Naive thymus-derived CD4-positive, alpha-beta T cell (primary cell): ENCODE measurements around the gene TRAPPC3. TPM values are rescaled to one million over a fixed set of nuclear protein-coding genes. Genes with fewer than 3 reads are reported as not detected.
A peak's percentile ranks its signal among the peaks of the same experiment; 100 is the strongest.

Experiments
- ATAC-seq: fragments of 150-1000 bp; cut with Tn5 transposase; 2 replicates; pipeline ENCODE4 v1.10.0; 2021; ENCODE audit warnings: mild to moderate bottlenecking, moderate library complexity
- CTCF ChIA-PET: fragments of 350-600 bp; sonication (Branson Sonifier 250); formaldehyde crosslinking; loops from one replicate; lab custom pipeline; 2021; ENCODE audit warnings: antibody characterized with exemption; lab: Charles Lee
- POLR2A ChIA-PET: fragments of 350-600 bp; sonication (Branson Sonifier 250); formaldehyde crosslinking; loops from one replicate; lab custom pipeline; 2021; ENCODE audit warnings: antibody characterized with exemption, inconsistent platforms; lab: Charles Lee
- DNase-seq, 9 donors: peaks; one replicate each; pipeline versions ENCODE4 v3.0.0 to v3.0.0-alpha.2; 2020 to 2022; ENCODE audit warnings: mixed read lengths in 1 of 9
- H3K27ac ChIP-seq: one replicate; pipeline ENCODE4 v1.7.0; 2013; ENCODE audit warnings: mild to moderate bottlenecking, low read depth, low read length, moderate library complexity
- H3K27me3 ChIP-seq, 2 donors: one replicate each; pipeline ENCODE4 v1.7.0; 2013; ENCODE audit warnings: low read length in 2 of 2, mild to moderate bottlenecking in 2 of 2, moderate library complexity in 2 of 2; ENCODE audit not compliant: control insufficient read depth in 2 of 2, insufficient read depth in 2 of 2
- H3K36me3 ChIP-seq, 3 experiments: 1 replicate in 2 of 3; 2 replicates in 1 of 3; pipeline ENCODE4 v1.7.0; 2013; ENCODE audit warnings: low read length in 3 of 3, mild to moderate bottlenecking in 3 of 3, moderate library complexity in 1 of 3; ENCODE audit not compliant: insufficient read depth in 3 of 3, control insufficient read depth in 2 of 3
- H3K4me1 ChIP-seq, 2 donors: one replicate each; pipeline ENCODE4 v1.7.0; 2013; ENCODE audit warnings: low read length in 2 of 2, mild to moderate bottlenecking in 2 of 2, moderate library complexity in 1 of 2; ENCODE audit not compliant: control insufficient read depth in 2 of 2, insufficient read depth in 2 of 2
- H3K4me3 ChIP-seq: 2 replicates; pipeline ENCODE4 v1.7.0; 2013; ENCODE audit warnings: mild to moderate bottlenecking, low read length
- H3K9me3 ChIP-seq, 3 experiments: 1 replicate in 2 of 3; 2 replicates in 1 of 3; pipeline ENCODE4 v1.7.0; 2013; ENCODE audit warnings: low read length in 3 of 3; ENCODE audit not compliant: control insufficient read depth in 2 of 3
- H3K27ac Mint-ChIP-seq, 9 donors: one replicate each; pipeline ENCODE4 v1.8.0; 2020 to 2022; ENCODE audit warnings: mixed read lengths in 9 of 9, mild to moderate bottlenecking in 8 of 9, moderate library complexity in 5 of 9, inconsistent platforms in 2 of 9
- H3K27me3 Mint-ChIP-seq, 5 donors: one replicate each; pipeline ENCODE4 v1.8.0; 2021 to 2022; ENCODE audit warnings: mixed read lengths in 5 of 5, mild to moderate bottlenecking in 1 of 5
- H3K36me3 Mint-ChIP-seq, 5 donors: one replicate each; pipeline ENCODE4 v1.8.0; 2020 to 2022; ENCODE audit warnings: mixed read lengths in 5 of 5, mild to moderate bottlenecking in 3 of 5, inconsistent platforms in 1 of 5
- H3K4me1 Mint-ChIP-seq, 7 donors: one replicate each; pipeline ENCODE4 v1.8.0; 2020 to 2022; ENCODE audit warnings: mixed read lengths in 7 of 7, mild to moderate bottlenecking in 3 of 7, inconsistent platforms in 1 of 7
- H3K4me3 Mint-ChIP-seq, 10 donors: one replicate each; pipeline ENCODE4 v1.8.0; 2020 to 2022; ENCODE audit warnings: mild to moderate bottlenecking in 10 of 10, mixed read lengths in 10 of 10, moderate library complexity in 6 of 10, inconsistent platforms in 2 of 10
- H3K9me3 Mint-ChIP-seq, 11 donors: one replicate each; pipeline ENCODE4 v1.8.0; 2020 to 2022; ENCODE audit warnings: mixed read lengths in 11 of 11, mild to moderate bottlenecking in 4 of 11, inconsistent platforms in 1 of 11, moderate library complexity in 1 of 11
- intact Hi-C, 2 donors: fragments of 100-400 bp; cut with micrococcal nuclease; formaldehyde crosslinking; loops; one replicate each; pipeline ENCODE4 v1.15.1; 2023
- polyA plus RNA-seq, 2 donors: library from polyadenylated mRNA; unstranded; fragments of 300-500 nt; fragmentation: Illumina TruSeq; gene quantifications; one replicate each; pipeline ENCODE4 v1.2.3, GENCODE V29; 2021
- total RNA-seq, 6 experiments: library from RNA in 5 of 6; stranded (reverse) in 5 of 6; gene quantifications; 1 replicate in 5 of 6; 2 replicates in 1 of 6; pipeline ENCODE4 v1.2.3 and lab custom pipeline; 2021 to 2026

The TRAPPC3 gene
- total and polyA plus RNA-seq, 7 experiments from 2014 or later = 32.1 to 110 (median 49.0) TPM

GRCh38 chr1:36156329-36157114, 7.2 kb upstream of the TRAPPC3 start:
- peaks cover 0 to 29% (median 0%) of the 10 kb centered on the region in 5 donors for H3K36me3 Mint-ChIP-seq
- ATAC-seq (no peak), DNase-seq (peak in 8 of 9 donors; percentile 54 to 71 (median 62))
- no peaks in the 10 kb centered on the region for H3K27me3 ChIP-seq
- POLR2A ChIA-PET = interaction anchor here (0.7 to 10.6 kb wide), 8 partner anchors 8 to 210 kb away, joined by 3 to 272 read pairs (median 4); partner anchors contain the start of gene THRAP3
- H3K4me3 ChIP-seq = peak overlapping the region; percentile 88
- no peaks in the 10 kb centered on the region for H3K27me3 Mint-ChIP-seq
- H3K9me3 Mint-ChIP-seq = peaks cover 0 to under 1% (median 0%) of the 10 kb centered on the region in 11 donors
- intact Hi-C loops = loop anchor here (1.0 to 10.0 kb wide), 6 partner anchors 7 to 1398 kb away; partner anchors contain the start of genes DNALI1 (in 1 of the 2), SNIP1 (in 1 of the 2), THRAP3 (in 1 of the 2) and TRAPPC3 (in 1 of the 2)
- H3K27ac Mint-ChIP-seq = peak overlapping the region; percentile 79 to 99 (median 92)
- CTCF ChIA-PET = interaction anchor here (1.2 to 3.6 kb wide), 2 partner anchors 22 to 32 kb away, joined by 3 to 24 read pairs; no protein-coding TSS in a partner anchor
- no peaks in the 10 kb centered on the region for H3K9me3 ChIP-seq
- peaks cover 0 to 9% (median 0%) of the 10 kb centered on the region in 3 experiments for H3K36me3 ChIP-seq
- H3K27ac ChIP-seq = peak overlapping the region; percentile 97
- peak overlapping the region; percentile 85 to 95 (median 93) for H3K4me3 Mint-ChIP-seq
- H3K4me1 Mint-ChIP-seq = peaks cover 62 to 77% (median 70%) of the 10 kb centered on the region in 7 donors
- peaks cover 56 to 60% of the 10 kb centered on the region in 2 donors for H3K4me1 ChIP-seq

- peak within 1 kb of the TSS; percentile 97 for H3K4me3 ChIP-seq
- peaks cover 58 to 66% of the 10 kb centered on the region in 2 donors for H3K4me1 ChIP-seq
- peak within 1 kb of the TSS; percentile 97 for H3K27ac ChIP-seq
- no peaks in the 10 kb centered on the region for H3K27me3 Mint-ChIP-seq
- no peaks in the 10 kb centered on the region for H3K9me3 ChIP-seq
- CTCF ChIA-PET = interaction anchor here (3.6 kb wide), 1 partner anchor 33 kb away, joined by 24 read pairs; no protein-coding TSS in a partner anchor
- peaks cover 0 to 9% (median 0%) of the 10 kb centered on the region in 3 experiments for H3K36me3 ChIP-seq
- DNase-seq = peak; percentile 80 to 90 (median 87)
- intact Hi-C loops = loop anchor here (1.0 to 10.0 kb wide), 4 partner anchors 69 to 1399 kb away; partner anchors contain the start of genes DNALI1 (in 1 of the 2), SNIP1 (in 1 of the 2), THRAP3 (in 1 of the 2) and ZC3H12A (in 1 of the 2)
- H3K4me1 Mint-ChIP-seq = peaks cover 58 to 79% (median 71%) of the 10 kb centered on the region in 7 donors
- peak within 1 kb of the TSS; percentile 90 to 99 (median 97) for H3K27ac Mint-ChIP-seq
- H3K36me3 Mint-ChIP-seq = peaks cover 0 to 24% (median 0%) of the 10 kb centered on the region in 5 donors
- peak within 1 kb of the TSS; percentile 85 to 95 (median 93) for H3K4me3 Mint-ChIP-seq
- ATAC-seq = peak; percentile 89
- no peaks in the 10 kb centered on the region for H3K9me3 Mint-ChIP-seq
- H3K27me3 ChIP-seq = no peaks in the 10 kb centered on the region
- POLR2A ChIA-PET = interaction anchor here (0.7 to 10.6 kb wide), 8 partner anchors 9 to 211 kb away, joined by 3 to 272 read pairs (median 7); partner anchors contain the start of gene THRAP3
These were observed 6.4 kb upstream of the TRAPPC3 start, which contains the start of gene MAP7D1 for GRCh38 chr1:36155408-36156328. Gene MAP7D1, plus strand, starts transcription at chr1:36156160. Its CDS starts 258 bp downstream, at chr1:36156418.

- Mint-ChIP-seq H3K36me3 (peaks cover 0 to 20% (median 0%) of the 10 kb centered on the region in 5 donors), H3K9me3 (no peaks in the 10 kb centered on the region), H3K4me1 (peaks cover 55 to 80% (median 71%) of the 10 kb centered on the region in 7 donors), H3K4me3 (peak overlapping the region; percentile 67 to 90 (median 86)), H3K27me3 (no peaks in the 10 kb centered on the region), H3K27ac (peak overlapping the region; percentile 67 to 99 (median 95))
- no peaks in the 10 kb centered on the region for H3K27me3 ChIP-seq
- CTCF ChIA-PET = interaction anchor here (3.6 kb wide), 1 partner anchor 33 kb away, joined by 24 read pairs; no protein-coding TSS in a partner anchor
- peaks cover 0 to 9% (median 0%) of the 10 kb centered on the region in 3 experiments for H3K36me3 ChIP-seq
- peak overlapping the region; percentile 97 for H3K4me3 ChIP-seq
- no peaks in the 10 kb centered on the region for H3K9me3 ChIP-seq
- H3K27ac ChIP-seq = peak overlapping the region; percentile 97
- H3K4me1 ChIP-seq = peaks cover 58 to 66% of the 10 kb centered on the region in 2 donors
- no peak for ATAC-seq
- POLR2A ChIA-PET = interaction anchor here (1.1 to 10.6 kb wide), 6 partner anchors 10 to 152 kb away, joined by 3 to 272 read pairs (median 53); partner anchors contain the start of gene THRAP3
- DNase-seq = no peak
- intact Hi-C loops = loop anchor here in 1 of 2 donors (1.0 to 10.0 kb wide), 4 partner anchors 69 to 1400 kb away; partner anchors contain the start of genes AGO3, DNALI1, SNIP1 and THRAP3
These were observed 5.6 kb upstream of the TRAPPC3 start for GRCh38 chr1:36154765-36155407.

GRCh38 chr1:36154335-36154734, 5.0 kb upstream of the TRAPPC3 start:
- intact Hi-C loops = loop anchor here in 1 of 2 donors (5.0 to 10.0 kb wide), 3 partner anchors 222 to 1400 kb away; partner anchors contain the start of genes AGO3, DNALI1, SNIP1 and ZC3H12A
- Histone ChIP-seq H3K27me3 (no peaks in the 10 kb centered on the region), H3K4me3 (no peak overlapping the region), H3K9me3 (no peaks in the 10 kb centered on the region), H3K4me1 (peaks cover 55 to 64% of the 10 kb centered on the region in 2 donors), H3K27ac (peak overlapping the region; percentile 97), H3K36me3 (peaks cover 0 to 9% (median 0%) of the 10 kb centered on the region in 3 experiments)
- ChIA-PET CTCF (interaction anchor here (3.6 kb wide), 1 partner anchor 34 kb away, joined by 24 read pairs; no protein-coding TSS in a partner anchor), POLR2A (interaction anchor here (1.1 to 10.6 kb wide), 6 partner anchors 11 to 152 kb away, joined by 3 to 272 read pairs (median 53); partner anchors contain the start of gene THRAP3)
- ATAC-seq (no peak), DNase-seq (no peak)
- Mint-ChIP-seq H3K36me3 (peaks cover 0 to 17% (median 0%) of the 10 kb centered on the region in 5 donors), H3K4me3 (peak overlapping the region; percentile 67 to 90 (median 86)), H3K4me1 (peaks cover 51 to 80% (median 69%) of the 10 kb centered on the region in 7 donors), H3K9me3 (no peaks in the 10 kb centered on the region), H3K27me3 (no peaks in the 10 kb centered on the region), H3K27ac (peak overlapping the region; percentile 67 to 99 (median 95))

- H3K4me3 Mint-ChIP-seq = peak overlapping the region in 8 of 10 donors; percentile 60 to 93 (median 84)
These were observed 4.2 kb upstream of the TRAPPC3 start for GRCh38 chr1:36153476-36153875.

More at GRCh38 chr1:36153476-36153875, 4.2 kb upstream of the TRAPPC3 start:
- peaks cover 53 to 62% of the 10 kb centered on the region in 2 donors for H3K4me1 ChIP-seq
- intact Hi-C loops = loop anchor here in 1 of 2 donors (5.0 to 10.0 kb wide), 3 partner anchors 221 to 1401 kb away; partner anchors contain the start of genes AGO3, DNALI1, SNIP1 and ZC3H12A
- ChIA-PET POLR2A (interaction anchor here (1.0 to 10.6 kb wide), 5 partner anchors 11 to 153 kb away, joined by 3 to 272 read pairs (median 96); partner anchors contain the start of gene THRAP3), CTCF (interaction anchor here (0.8 to 4.5 kb wide), 4 partner anchors 30 to 133 kb away, joined by 3 to 30 read pairs (median 8); no protein-coding TSS in a partner anchor)
- H3K9me3 ChIP-seq = no peaks in the 10 kb centered on the region
- Mint-ChIP-seq H3K27ac (peak overlapping the region; percentile 73 to 99 (median 92)), H3K9me3 (no peaks in the 10 kb centered on the region), H3K27me3 (no peaks in the 10 kb centered on the region), H3K4me1 (peaks cover 47 to 80% (median 65%) of the 10 kb centered on the region in 7 donors), H3K36me3 (peaks cover 0 to 13% (median 0%) of the 10 kb centered on the region in 5 donors)
- H3K4me3 ChIP-seq = no peak overlapping the region
- peak overlapping the region; percentile 91 for H3K27ac ChIP-seq
- H3K36me3 ChIP-seq = peaks cover 0 to 14% (median 0%) of the 10 kb centered on the region in 3 experiments
- no peak for DNase-seq
- H3K27me3 ChIP-seq = no peaks in the 10 kb centered on the region
- ATAC-seq = no peak
